ENCODE results near the gene MIB2.

The MIB2 gene

DNA sequence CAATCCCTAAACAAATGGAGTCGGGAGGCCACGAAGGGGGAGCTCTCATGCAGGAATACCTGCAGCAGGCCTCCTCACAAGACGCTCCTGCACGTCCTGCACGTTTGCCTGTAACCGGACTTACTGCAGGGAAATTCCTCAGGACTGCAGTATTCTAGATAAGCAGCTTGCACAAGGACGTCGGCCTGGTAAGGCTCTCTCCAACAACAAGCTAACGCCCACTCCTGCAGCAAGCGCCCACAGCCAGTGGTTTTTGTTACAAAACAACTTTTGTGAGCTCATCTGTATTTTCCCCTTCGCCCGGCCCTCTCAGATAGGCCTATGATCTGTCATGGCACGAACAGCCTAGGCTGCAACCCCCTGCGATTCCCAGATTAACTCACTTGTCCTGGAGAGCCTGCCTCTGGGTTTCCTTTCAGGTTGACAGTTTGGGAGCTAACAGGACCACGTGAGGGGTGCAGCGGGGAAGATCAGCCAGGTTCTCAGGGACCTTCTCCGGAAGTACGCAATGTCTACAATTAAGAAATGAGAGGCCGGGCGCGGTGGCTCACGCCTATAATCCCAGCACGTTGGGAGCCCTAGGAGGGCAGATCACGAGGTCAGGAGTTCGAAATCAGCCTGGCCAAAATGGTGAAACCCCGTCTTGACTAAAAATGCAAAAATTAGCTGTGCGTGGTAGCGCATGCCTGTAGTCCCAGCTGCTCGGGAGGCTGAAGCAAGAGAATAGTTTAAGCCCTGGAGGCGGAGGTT lies 921 bp upstream of the MIB2 start:
- DNase-seq (ENCODE audit: low read depth): peak; percentile 61

GRCh38 chr1:1614954-1615255 lies 395 bp upstream of the MIB2 start:
- no peak for DNase-seq (ENCODE audit: low read depth)

DNA sequence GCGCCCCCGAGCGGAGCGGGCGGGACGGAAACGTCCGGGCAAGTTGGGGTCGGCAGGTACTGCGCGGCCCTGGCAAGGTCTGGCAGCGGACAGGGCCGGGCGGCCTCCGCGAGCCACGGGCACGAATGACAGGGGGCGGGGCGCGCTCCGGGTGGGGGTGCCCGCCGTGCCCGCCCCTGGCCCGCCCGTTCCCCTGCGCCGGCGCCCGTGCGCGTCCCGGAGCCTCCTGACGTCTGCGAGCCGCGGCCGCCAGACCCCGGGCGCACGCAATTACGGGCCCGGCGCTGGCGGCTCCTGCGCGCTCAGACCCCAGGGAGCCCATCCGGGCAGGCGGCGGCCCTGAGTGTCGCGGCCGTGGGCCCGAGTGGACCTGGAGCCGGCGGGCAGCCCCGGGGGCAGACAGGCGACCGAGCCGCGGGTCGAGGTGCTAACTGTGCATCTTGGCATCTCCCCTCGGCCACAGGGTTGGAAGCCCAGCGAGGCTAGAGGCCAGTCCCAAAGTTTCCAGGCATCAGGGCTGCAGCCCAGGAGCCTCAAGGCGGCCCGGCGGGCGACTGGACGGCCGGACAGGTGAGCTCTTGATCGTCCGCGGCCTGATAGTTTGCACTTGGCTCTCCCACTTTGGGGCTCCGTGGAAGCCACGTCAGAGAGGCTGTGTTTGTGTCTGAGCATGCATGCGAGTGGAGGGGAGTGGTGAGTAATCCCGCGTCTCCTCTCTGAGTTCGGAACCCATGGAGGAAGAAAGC lies 918 bp downstream of the MIB2 start:
- DNase-seq (ENCODE audit: low read depth): peak; percentile 47

- DNase-seq (ENCODE audit: low read depth): no peak
Observed at GRCh38 chr1:1616838-1617237, 1.5 kb downstream of the MIB2 start.

GRCh38 chr1:1617516-1617915 lies 2.2 kb downstream of the MIB2 start:
- DNase-seq (ENCODE audit: low read depth): no peak

DNA sequence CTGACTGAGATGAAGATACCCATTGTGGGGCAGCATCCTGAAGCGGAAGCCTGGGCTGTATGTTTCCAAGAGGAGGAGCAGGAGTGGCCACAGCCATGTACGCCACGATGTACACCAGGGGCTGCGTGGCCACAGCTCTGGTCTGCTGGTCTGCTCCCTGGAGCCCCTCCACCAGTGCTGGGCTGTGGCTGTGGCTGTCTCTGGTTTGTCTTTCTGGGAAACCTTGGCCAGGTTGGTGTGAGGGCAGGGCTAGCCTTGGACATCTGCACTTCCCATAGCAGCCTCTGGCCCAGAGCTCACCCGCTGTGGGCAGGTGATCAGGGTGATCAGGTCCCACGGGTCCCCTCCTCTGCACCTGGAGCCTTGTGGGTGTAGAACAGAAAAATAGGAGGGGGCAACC lies 2.6 kb downstream of the MIB2 start:
- DNase-seq (ENCODE audit: low read depth): no peak

DNA sequence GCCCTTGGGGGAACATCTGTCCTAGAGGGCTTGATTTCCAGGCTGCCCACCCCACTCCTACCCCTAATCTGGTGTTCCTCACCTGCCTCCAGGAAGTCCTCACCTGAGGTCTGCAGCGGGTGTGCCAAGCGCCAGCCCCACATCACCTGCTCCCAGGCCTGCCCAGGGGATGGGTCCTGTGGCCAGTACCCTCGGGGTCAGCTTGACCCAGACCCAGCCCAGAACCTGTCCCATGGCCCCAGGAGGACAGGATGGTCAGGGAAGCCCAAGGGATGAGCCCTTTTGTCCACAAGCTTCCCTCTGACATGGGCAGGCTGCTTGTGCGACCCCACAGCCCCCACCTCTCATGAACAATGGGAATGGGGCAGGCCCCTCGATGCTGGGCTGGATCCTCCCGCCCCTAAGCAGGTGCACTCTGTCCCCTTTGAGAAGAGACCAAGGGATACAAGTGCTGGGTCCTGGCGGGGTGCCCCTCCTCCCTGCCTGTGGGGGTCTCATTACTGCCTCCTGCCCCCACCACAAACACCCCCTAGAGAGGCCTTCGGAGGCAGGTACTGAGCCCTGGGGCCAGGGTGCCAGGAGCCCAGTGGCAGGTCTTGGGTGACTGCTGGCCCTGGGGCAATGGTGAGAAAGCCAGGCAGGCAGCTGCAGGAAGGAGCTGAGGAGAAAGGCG lies 3.2 kb downstream of the MIB2 start:
- no peak for DNase-seq (ENCODE audit: low read depth)

DNA sequence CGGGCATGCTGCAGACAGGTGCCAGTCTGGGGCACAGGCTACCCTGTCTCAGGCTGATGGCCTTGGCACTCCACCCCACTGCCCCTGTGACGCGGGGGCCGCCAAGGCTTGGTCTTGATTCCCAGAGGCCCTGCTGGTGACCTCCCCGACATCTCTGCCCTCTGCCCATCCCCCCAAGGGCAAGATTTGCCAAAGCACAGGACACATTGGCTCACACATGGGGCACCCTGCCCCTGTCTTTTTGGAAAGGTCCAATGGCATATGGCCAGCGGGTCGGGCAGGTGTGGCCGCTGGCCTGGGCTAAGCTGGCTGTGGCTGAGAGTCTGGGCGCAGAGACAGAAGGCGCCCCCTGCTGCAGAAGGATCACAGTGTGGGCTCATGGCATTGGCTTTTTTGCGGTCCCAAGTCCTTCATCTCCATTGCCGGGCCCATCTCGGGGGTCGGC lies 4.6 kb downstream of the MIB2 start:
- no peak for DNase-seq (ENCODE audit: low read depth)

DNA sequence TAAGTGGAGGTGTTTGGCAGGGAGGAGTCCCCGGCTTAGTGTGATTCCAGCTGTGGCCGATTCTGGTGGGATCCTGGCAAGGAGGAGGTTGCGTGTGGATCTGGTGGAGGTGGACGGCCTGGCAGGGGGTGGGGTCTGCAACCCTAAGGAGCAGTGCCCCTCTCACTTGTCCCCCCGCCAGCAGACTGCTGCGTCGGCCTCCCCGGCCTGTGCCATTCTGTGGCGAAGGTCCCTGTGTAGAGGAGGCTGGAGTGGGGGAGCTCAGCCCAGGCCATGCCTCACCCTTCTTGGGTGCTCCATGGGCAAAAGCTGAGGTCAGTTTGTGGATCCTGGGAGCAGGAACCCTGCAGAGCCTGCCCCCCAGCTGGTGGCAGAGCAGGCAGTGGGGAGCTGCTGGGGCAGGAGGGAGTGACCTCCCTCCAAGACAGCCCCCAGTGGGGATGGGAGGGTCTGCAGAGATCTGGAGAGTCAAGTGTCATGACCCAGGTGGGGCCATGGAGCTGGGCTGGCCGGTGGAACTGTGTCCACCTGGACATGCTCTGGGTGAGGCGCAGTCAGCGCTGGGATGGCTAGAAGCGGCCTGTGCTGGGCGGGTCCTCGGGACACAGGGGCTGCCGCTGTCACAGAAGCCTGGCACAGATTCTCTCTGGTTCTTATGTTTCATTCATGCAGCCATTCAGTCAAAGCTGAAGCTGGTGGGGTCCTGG lies 5.3 kb downstream of the MIB2 start:
- DNase-seq (ENCODE audit: low read depth): no peak

DNA sequence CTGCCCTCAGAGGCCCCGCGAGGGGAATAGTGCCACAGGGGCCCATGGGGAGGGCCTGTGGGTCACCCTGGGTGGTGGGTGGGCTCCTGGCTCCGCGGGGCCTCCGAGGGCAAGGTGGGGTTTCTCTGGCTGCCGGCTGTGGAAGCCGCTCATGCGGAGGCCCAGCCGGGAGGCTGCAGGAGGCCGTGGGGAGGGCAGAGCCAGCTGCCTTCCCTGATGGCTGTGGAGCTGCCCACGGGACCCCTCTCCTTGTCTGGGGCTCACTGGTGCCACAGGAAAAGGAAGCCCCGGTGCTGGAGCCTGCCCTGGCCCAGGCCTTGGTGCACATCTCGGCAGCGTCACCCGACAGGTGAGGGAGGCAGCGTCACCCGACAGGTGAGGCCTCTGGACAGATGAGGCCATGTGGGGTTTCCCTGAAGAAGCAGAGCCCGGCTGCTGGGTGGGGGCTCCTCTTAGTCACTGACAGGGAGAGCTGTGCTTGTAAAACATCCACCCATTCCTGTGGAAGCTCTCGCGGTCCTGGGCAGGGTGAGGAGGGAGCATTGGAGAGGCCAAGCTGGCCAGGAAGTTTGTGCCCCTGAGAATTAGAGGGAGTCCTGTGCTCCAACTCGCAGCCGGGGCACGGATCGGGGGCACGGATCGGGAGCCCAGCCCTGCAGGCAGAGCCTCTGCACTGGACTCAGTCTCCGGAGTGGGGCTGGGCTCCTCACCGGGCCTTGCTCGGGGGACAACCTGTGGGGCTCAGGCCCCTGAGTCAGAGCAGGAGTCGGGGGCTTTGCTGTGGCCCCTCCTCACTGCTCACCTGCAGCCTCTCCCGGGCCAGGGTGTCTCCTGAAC lies 6.1 kb downstream of the MIB2 start:
- DNase-seq (ENCODE audit: low read depth): no peak

DNA sequence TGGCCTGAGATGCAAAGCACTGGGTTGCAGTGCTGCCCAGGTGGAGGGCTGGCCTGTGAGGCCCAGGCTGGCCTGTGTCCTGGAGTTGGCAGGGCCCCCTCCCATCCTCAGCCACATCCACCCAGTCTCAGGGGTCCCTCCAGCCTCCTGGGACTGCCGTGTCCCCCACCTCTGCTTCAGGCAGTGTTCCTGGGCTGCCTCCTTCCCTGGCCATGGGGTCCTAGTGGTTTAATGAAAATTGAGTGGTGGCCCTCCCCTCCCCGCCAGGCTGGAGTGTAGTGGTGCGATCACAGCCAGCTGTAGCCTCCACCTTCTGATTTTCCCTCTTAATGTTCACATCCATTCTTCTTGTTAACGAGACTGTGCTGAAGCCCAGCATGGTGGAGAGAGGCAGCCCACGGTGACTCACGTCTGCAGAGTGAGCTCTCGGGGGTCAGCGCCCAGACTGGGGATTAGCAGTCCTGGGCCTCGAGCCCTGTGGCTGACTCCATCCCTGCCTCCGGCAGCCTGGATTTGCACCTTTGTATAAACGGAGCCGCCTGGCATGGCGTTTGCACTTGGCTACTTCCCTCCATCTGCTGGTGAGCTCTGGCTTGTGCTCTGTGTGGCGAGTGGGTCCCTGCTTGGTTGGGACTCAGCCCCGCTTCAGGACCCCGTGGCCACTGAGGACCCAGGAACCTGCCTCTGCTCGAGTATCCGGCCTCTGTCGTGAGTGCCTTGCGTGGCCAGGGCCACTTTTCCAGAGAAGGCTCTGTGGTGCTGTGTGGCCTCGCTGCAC lies 6.9 kb downstream of the MIB2 start:
- DNase-seq (ENCODE audit: low read depth): no peak

DNA sequence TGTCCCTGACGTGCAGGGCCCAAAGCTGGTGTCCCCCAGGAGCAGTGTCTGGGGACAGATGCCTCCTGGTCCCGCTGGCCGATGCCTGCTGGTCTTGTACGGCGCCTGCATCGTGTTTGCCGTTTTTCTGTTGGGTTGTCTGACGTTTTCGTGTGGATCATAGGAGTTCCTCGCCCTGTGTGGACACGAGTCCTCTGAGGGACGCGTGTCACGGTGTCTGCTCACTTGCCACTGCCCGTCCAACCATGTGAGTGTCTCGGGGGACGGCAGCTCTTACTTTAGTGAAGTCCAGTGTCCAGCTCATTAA lies 7.4 kb downstream of the MIB2 start:
- no peak for DNase-seq (ENCODE audit: low read depth)

GRCh38 chr1:1623181-1623630 lies 7.9 kb downstream of the MIB2 start:
- no peak for DNase-seq (ENCODE audit: low read depth)

DNA sequence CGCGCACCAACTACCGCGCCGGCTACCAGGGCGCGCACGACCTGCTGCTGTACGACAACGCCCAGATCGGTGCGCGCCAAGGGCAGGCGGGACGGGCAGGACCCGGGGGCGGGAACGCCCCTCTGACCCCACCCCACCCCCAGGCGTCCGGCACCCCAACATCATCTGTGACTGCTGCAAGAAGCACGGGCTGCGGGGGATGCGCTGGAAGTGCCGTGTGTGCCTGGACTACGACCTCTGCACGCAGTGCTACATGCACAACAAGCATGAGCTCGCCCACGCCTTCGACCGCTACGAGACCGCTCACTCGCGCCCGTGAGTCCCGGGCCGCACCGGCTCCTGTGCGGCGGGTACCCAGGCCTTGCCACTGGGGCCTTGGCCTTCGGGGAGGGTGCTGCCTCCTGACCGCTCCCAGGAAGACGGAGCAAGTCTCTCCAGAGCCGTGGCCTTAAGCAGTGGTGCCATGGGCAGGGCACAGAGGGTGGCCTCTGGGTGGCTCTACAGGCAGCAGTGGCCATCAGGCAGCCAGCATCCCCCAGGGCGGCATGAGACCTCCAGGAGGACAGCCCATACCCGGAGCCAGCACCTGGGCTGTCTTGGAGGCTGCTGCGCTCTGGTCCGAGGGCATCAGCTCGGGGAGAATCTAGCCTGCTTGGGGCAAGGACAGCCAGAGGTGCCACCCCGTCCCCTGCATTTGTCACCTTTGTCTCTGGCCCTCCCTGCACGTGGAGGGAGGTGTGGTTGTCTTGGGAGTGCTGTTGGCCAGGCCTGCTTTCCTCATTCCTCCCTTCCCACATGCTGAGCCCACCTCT lies 8.5 kb downstream of the MIB2 start:
- no peak for DNase-seq (ENCODE audit: low read depth)

- no peak for DNase-seq (ENCODE audit: low read depth)
Observed at GRCh38 chr1:1624443-1625403, 9.4 kb downstream of the MIB2 start.

DNA sequence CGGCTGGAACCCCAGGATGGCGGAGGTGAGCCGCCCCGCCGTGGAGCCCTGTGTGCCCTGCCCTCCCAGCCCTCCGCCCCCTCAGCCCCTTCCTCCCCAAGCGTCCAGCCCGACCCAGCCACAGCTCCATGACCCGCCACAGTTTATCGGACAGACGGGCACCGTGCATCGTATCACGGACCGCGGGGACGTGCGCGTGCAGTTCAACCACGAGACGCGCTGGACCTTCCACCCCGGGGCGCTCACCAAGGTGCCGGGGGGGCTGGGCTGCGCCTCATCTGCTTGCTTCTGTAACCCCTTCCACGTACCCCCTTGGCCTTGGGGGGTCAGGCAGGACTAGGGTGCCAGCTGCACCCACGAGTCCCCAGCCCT lies 10.1 kb downstream of the MIB2 start:
- DNase-seq (ENCODE audit: low read depth): no peak

DNA sequence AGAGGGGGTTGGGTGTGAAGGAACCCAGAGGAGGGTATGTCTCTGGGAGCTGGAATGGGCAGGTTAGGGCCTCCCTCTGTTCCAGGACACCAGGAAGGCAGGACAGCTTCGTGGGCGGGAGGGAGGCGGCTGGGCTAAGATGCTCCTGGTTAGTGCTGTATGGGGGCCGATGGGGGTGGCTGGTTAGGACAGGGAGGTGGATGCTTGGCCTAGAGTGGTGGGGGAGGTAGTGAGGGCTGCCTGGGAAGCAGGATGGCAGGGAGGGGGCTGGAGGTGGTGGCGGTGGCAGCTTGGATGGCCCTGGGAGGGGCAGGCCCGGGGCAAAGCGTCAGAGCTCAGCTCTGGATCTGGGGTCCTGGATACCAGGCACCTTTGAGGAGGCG lies 10.5 kb downstream of the MIB2 start:
- no peak for DNase-seq (ENCODE audit: low read depth)

DNA sequence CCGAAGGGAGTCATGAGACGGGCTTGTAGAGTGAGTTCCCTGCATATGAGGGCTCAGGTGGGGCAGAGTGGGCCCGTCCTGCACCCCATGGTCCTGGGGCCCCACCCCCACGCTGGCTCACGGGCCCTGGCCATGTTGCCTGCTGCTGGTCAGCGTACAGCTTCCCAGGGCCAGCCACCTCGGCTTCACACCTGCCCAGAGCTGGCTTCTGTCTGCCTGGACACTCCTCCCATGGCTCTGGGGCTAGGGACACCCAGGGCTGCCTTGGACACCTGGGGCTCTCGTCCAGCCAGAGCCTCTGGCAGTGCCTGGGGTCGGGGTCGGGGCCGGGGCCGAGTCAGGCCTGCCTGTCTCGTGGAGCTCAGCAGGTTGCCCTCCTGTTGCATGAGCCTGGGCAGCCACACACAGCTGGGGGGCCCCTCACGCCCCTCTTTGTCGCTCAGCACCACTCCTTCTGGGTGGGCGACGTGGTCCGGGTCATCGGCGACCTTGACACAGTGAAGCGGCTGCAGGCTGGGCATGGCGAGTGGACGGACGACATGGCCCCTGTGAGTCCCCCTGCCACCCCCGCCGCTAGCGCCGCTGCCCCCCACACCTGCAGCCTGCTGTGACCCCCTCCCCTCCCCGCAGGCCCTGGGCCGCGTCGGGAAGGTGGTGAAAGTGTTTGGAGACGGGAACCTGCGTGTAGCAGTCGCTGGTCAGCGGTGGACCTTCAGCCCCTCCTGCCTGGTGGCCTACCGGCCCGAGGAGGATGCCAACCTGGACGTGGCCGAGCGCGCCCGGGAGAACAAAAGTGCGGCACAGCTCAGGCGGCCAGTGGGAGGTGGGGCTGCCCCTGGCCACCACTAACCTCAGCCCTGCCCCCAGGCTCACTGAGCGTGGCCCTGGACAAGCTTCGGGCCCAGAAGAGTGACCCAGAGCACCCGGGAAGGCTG lies 11.2 kb downstream of the MIB2 start:
- no peak for DNase-seq (ENCODE audit: low read depth)
